Measurements from ENCODE around the gene INHBC.

INHBC gene

GRCh38 chr12:57449375-57449774 lies 14.8 kb downstream of the INHBC start:
- H3K4me3 ChIP-seq (ENCODE audit: low read length): no peak overlapping the region
- DNase-seq (ENCODE audit: low read depth): no peak
- TF ChIP-seq, protein P1, sequence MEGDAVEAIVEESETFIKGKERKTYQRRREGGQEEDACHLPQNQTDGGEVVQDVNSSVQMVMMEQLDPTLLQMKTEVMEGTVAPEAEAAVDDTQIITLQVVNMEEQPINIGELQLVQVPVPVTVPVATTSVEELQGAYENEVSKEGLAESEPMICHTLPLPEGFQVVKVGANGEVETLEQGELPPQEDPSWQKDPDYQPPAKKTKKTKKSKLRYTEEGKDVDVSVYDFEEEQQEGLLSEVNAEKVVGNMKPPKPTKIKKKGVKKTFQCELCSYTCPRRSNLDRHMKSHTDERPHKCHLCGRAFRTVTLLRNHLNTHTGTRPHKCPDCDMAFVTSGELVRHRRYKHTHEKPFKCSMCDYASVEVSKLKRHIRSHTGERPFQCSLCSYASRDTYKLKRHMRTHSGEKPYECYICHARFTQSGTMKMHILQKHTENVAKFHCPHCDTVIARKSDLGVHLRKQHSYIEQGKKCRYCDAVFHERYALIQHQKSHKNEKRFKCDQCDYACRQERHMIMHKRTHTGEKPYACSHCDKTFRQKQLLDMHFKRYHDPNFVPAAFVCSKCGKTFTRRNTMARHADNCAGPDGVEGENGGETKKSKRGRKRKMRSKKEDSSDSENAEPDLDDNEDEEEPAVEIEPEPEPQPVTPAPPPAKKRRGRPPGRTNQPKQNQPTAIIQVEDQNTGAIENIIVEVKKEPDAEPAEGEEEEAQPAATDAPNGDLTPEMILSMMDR (conservative IDR thresholded peaks at IDR 0.05; ENCODE audit: low read length): no peak

DNA sequence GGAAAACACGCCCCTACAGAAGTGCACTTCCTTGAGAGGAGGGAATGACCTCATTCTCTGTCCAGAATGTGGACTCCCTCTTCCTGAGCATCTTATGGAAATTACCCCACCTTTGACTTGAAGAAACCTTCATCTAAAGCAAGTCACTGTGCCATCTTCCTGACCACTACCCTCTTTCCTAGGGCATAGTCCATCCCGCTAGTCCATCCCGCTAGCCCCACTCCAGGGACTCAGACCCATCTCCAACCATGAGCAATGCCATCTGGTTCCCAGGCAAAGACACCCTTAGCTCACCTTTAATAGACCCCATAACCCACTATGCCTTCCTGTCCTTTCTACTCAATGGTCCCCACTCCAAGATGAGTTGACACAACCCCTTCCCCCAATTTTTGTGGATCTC lies 15.5 kb downstream of the INHBC start:
- TF ChIP-seq, protein P1 (conservative IDR thresholded peaks at IDR 0.05; ENCODE audit: low read length): no peak
- H3K4me3 ChIP-seq (ENCODE audit: low read length): no peak overlapping the region
- DNase-seq (ENCODE audit: low read depth): no peak

DNA sequence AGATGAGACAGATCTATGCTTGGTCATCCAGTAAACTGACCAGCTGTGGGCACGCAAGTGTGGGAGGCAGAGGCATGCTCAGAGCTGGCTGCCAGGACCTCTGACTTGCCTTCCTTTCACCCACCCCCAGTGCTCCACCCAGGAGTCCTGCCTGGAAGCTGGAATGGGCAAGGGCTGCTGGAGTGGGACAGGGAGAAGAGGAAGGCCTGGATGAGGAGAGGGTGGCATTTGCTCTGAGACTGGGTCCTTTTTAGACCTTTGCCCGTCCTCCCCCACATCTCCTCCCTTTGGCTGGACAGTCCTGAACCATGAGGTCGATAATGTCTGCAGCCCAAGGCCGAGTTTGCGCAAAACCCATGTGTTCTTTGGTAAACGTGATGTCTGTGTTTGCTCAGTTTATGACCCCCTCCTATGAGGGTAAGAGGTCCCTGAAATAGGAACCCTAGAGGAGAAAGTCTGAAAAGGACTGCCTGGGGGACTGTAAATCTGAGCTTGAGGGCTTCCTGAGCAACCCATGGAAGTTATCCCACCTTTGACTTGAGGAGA lies 16.7 kb downstream of the INHBC start:
- peak; percentile 31 for DNase-seq (ENCODE audit: low read depth)
- H3K4me3 ChIP-seq (ENCODE audit: low read length): no peak overlapping the region
- TF ChIP-seq, protein P1 (conservative IDR thresholded peaks at IDR 0.05; ENCODE audit: low read length): no peak

DNA sequence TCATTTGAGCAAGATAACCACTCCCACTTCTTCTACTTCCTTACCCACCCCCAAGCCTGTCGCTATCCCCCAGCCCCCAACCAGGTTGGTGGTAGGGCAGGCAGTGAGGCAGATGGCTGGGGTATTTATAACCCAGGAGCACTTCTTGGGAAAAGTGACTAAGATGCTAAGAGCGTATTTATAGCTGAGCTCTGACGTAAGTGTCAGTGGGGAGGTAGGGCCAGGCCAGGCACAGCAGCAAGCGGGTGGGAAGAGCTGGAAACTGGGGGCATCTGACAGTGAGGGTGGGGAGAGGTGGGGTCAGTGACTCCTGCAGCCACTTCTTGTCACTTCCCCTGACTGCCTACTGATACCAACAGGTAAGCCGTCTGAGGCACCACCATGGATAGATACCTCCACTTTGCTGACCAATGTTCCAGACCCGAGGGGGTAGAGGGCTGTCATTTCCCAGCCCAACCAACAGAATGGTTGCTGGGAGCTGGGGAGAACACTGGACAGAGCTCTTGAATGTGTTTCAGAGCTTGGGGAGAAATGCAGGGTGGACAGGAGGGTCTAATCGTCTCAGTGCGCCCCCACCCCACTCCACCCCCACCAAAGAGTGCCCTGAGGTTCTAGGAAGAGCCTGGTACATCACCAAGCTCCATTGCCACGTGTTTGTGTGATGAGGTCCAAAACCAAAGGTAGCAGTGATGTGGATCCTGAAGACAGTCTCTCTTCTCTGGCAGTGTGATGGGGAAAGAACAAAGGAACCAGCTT lies 17.8 kb downstream of the INHBC start:
- TF ChIP-seq, protein P1 (conservative IDR thresholded peaks at IDR 0.05; ENCODE audit: low read length): no peak
- DNase-seq (ENCODE audit: low read depth): peak; percentile 87
- no peak overlapping the region for H3K4me3 ChIP-seq (ENCODE audit: low read length)

GRCh38 chr12:57452937-57453509 lies 18.4 kb downstream of the INHBC start:
- TF ChIP-seq, protein P1 (conservative IDR thresholded peaks at IDR 0.05; ENCODE audit: low read length): peak; percentile 98
- no peak overlapping the region for H3K4me3 ChIP-seq (ENCODE audit: low read length)
- peak; percentile 75 for DNase-seq (ENCODE audit: low read depth)

GRCh38 chr12:57454213-57454565 lies 19.6 kb downstream of the INHBC start:
- DNase-seq (ENCODE audit: low read depth): no peak
- no peak overlapping the region for H3K4me3 ChIP-seq (ENCODE audit: low read length)
- TF ChIP-seq, protein P1 (conservative IDR thresholded peaks at IDR 0.05; ENCODE audit: low read length): no peak

Measured in AG10803 (cell line).